GM19099 (cell line): ENCODE results near the gene BAHCC1.

Experiments
- POLR2A ChIP-seq: IDR thresholded peaks from 3 replicates; pipeline ENCODE4 v1.6.1; 2011; ENCODE audit warnings: low read depth; ENCODE audit not compliant: insufficient read length; ENCODE audit errors: extremely low read depth

BAHCC1 gene

DNA sequence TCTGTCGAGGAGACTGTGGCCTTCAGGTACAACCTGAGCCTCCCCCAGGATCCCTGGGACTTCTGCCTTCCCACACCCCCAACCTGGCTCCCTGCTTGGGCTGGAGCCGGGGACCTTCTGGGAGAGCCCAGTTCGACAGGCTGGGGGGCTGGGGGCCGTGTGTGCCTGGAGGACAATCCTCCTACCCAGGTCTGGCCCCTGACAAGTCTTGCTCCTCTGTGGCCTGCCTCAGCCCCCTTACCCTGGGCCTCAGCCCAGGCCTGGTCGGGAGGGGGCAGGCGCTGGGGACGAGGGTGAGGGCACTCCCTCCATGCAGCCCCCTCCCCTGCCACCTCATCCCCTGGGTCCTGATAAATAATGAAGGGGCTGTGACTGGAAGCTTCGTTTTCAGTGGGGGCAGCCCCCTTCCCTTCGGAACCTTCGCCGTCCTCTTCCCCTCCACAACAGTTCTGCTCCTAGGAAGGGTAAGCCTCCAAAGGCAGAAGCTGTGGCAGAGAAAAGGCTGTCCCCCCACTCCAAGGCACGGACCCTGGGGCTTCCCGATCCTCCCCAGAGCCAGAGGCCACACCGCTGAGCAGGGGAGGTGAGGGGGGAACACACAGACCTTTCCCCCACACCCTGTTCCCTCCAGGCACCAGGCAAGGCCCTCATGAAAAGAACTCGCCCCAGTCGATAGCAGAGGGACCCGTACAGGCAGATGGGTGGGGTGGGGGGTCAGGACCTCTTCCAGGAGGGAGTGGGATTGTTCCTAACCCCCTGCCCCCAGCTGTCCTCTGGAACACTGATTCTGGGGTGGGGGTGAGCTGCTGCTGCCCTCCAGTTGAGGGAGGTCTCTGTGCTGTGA lies 5.0 kb upstream of the BAHCC1 start:
- no peak for TF ChIP-seq POLR2A

DNA sequence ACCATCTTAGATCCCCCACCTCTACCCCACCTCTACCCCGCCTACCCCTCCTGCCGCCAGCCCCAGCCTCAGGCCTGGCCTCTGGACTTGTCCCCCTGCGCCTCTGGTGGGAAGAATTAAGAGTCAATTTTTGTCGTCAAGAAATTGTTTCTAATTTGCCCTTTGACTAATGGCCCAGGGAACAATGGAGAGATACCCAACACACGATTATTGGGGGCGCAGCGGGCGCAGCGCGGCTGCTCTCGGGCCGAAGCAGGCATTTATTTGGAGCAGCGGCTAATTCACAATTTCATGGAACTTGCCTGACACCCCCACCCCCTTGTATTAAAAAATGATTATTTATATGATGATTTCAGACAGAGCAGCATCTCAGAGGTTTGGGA lies 4.4 kb upstream of the BAHCC1 start:
- no peak for TF ChIP-seq POLR2A

DNA sequence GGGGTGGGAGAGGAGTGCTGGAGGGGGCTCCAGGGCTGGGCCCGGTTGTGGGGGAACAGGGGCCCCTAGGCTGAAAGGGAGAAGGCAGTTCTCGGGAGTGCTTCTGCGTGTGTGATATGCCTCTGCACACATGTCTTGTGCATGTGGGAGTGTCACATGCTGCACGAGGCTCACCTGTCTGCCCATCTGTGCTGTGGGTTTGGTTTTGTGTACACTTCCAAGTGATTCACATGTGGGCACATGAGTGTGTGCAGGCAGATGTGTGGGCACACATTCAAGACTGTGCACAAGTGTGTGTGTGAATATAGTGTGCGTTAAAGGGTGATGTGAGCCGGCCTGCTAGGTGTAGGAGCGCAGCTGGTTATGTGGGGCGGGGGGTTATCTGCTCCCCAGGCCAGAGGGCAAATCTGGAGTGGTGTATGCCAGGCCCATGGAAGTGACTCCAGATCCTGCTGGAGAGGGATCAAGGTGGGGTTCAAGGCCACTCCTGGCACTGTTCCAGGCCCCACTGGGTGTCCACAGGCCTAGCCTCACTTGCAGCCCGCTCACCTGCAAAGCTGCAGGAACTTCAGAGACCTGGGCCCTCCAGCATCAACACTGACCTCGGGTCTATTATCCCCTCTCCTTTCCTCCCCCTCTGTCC lies 3.8 kb upstream of the BAHCC1 start:
- TF ChIP-seq POLR2A, result no peak

DNA sequence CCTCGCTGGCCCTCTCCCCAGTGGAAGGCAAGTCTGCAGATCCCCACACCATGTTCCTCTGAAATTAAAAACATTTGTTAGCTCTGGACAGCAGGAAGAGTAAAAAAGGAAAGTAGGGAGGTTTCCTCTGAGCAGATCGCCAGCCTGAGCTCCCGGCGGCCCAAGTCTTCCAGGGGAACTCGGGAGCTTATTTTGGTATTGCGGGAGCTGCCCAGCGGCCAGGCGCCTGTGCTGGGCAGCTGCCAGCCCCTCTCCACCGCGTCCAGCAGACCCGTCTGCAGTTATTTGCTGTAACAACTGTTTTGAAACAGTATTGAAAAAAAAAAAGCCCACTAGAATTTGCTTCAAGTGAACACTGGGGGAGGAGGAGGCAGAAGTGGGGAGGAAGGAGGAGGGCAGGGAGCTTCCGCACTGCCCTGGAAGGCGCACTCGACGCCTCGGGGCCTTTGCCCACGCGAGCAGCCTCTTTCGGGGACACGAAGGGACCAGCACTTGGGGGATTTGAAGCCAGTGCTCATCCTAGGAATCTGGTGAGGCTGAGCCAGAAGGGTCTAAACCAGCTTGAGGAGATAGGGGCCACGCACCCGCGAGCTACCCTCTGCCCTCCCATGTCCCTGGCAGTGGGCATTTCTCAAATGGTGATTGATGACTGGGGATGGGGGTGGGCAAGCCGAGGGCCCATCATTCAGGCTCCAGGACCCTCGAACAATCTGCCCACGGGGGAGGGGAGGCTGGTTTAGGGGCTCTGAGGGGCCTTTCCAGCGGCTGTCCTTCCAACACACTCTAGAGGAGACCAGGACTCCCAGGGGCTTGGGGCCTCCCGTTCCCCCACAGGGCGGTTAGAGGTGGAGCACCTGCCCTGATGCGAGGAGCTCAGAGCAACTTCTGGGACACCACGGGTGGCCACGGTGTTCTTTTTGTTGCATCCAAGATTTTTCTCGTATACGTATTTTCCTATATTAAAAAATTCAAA lies 3.0 kb upstream of the BAHCC1 start:
- no peak for TF ChIP-seq POLR2A

DNA sequence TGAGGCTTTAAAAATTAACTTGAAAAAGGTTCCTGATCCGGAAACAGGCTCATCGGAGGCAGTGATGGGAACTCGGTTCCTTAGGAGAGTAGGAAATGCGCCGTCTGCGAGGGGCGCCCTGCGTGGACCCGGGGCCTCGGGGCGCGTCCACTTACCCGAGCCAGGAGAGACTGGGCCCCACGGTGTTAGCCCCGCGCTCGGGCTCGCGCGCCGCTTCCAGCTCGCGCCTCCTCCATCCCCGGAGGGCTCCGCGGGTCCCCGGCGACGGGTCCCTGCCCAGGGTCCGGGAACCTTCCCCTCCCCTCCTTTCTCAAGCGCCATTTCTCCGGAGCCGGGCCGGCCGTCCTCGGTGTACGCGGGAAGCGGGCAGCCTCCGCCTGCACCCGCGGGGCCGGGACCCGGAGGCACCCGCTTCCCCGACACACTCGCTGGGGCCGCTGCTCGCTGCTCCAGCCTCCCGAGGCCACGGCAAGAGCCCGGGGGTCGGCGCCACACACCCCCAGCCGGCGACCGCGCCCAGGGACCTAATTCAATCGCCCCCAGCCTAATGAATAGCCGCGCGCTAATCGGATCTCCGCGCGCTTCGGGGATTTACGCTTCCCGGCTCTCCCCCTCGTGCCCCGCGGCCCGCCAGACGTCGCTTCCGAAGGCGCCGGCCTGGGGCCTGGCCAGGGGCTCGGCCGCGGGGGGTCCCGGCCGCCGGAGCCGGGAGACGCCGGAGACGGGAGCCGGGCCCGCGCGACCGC lies 2.2 kb upstream of the BAHCC1 start:
- no peak for TF ChIP-seq POLR2A

DNA sequence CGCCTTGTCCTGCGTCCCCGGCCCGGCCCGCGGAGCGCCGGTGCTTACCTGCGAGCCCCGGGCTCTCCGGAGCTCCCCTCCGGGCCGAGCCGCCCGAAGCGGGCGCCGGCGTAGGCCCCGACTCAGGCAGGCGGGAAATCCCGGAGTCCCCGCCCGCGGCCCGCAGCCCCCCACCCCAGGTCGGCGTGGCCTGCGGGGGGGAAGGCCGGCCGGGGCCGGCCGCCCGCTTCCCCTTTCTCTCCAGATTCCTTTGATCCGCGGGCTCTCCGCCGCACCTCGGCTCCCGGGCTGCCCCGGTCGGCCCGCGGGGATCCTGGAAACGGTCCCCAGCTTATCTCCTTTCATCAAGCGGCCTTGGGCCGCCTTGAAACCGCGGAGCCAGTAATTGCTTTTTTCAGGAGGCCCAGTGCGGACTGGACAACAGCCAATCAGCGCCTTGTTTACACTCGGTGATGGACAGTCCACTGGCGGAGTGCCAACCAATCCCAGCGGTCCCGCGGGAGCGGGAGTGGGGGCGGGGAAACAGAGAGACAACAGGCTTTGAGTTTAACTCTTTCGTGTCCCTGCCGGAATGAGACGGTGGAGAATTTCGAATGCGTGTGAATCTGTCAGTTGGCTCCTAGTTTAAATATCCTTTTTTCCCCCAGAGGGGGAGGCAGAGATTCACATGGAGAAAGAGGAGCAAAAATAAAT lies 1.4 kb upstream of the BAHCC1 start:
- TF ChIP-seq POLR2A, result no peak

DNA sequence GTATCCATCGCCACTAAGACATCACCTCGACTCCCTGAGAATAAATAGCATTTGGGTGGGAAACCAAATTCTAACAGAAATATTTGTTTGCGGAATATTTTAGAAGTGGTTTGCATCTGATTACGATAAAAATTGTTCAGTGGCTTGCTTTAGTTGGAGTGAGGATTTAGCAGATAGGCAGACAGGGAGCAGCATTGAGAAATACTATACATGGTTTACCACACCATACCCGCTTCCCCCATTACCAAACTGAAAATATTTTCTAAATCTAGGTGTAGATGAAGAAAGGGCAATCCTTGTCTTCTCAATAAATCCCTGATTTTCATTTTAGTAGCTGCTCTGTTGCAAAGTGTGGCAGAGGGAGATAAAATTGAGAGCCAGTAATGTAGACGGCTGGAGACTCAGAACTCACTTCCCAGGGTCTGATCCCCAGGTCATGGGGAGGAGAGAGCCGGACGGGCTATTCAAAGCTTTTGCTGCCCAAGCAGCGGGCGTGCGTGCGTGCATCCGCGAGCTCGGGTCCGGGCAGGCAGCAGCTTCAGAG lies 808 bp upstream of the BAHCC1 start:
- TF ChIP-seq POLR2A, result no peak

DNA sequence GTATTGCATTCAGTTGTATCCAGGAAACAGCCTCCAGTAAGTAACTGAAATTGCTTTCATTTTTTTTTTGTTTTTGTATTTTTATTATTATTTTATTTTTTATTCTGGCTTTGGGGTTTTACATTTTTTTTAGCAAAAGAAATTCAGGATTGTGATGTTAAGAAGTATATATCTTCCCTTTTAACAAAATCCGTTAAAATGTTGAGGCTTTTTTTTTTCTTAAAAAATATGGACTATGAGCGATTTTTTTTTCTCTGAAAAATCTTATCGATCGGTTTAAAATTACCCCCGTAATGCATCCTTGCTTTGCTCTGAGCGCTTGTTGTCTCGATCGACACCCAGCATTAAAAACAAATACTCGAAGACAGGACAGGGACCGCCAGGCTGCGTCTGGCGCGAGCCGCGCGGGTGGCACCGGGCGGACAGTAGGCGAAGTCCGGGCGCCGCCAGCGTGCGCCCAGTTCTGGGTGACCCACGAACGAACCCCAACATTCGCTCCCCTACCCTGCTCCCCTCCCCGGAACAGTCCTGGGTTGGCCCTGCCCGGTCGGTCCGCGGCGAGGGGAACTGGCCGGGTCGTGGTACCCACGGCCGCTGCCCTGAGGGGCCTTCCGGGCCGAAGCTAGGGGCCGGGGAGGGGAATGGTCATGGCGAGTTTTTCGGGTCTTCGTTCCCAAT lies 482 bp downstream of the BAHCC1 start:
- TF ChIP-seq POLR2A, result no peak

DNA sequence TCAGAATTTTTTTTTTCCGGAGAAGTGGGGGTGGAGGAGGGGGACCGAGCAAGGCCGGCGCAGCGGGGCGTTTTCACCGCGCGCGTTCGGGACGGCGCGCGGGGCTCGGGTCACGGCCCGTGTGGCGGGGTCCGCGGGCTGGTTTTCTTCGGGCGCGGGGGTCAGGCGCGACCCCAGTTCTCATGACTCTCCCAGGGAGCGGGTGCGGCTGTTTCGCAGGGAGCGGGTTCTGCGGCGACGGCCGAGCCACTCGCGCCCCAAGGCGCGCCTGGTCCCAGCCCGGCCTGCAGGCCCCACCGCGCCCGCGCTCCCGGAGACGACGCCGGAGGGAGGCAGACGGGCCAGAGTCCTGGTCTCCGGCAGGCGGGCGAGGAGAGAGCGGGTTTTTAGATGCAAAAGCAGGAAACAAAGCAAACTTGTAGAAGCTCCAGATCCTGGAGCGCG lies 1.0 kb downstream of the BAHCC1 start:
- TF ChIP-seq POLR2A, result no peak

DNA sequence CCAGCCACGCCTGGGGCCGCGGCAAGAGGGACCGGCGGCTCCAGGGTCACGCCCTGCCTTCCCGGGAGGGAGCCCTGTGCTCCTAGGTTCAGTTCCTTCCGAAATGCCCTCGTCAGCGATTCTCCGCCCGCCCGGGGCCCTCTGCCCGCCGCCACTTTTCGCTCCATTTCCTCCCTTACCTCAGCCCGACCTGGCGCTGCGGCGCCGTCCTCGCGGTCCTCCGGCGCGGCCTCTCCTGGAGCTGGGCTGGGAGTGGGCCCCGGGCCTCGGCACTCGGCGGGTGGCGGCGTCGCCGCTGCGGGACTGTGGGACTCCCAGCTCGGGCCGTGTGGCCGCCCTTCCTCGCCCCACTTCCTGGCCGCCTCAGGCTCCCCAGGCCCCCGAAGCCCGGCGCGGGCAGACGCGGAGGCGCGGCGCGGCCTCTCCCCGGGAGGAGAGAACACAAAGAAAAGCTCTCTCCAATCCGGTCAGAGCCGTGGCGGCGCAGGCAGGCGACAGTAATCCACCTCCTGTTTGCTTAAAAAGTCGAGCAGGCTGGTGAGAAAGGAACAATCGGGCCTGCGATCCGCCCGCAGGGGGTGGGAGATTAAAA lies 1.6 kb downstream of the BAHCC1 start:
- no peak for TF ChIP-seq POLR2A

DNA sequence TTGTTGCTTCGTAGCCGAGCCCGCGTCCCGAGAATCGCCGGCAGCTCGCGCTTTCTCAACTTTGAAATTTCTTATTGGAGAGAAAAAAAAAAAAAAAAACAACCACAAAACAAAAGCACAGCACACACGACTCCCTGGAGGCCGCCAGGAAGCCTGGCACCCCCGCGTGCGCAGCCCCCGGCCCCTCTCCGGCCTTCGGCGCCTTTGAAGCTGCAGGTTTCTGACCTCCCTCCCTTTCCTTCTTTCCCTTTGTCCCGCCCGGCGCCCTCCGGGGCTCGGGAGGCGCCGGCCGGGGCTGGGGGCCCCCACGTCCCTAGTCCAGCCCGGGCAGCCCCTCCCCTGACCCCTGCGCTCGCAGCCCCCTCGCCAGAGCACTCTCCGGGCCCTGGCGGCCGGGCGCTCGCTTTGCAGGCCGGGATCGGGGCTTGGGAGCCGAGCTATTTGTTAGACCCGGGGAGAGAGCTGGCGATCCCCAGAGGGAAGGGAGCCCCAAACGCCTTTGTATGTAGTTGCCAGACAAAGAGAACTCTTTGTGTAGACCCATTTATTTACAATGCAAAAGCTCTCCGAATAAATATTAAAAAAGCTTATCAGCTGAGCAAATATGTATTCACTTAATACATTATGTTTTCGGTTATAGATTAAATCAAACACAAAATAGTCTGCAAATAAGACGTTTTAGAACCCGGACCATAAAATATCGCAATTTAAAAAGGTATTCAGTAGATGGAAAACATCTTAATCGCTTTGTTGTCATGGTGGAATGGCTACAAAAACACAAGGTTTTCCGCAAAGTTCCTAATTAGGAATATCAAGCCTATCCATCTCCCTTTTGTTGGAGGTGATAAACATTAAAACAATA lies 2.3 kb downstream of the BAHCC1 start:
- TF ChIP-seq POLR2A, result no peak

DNA sequence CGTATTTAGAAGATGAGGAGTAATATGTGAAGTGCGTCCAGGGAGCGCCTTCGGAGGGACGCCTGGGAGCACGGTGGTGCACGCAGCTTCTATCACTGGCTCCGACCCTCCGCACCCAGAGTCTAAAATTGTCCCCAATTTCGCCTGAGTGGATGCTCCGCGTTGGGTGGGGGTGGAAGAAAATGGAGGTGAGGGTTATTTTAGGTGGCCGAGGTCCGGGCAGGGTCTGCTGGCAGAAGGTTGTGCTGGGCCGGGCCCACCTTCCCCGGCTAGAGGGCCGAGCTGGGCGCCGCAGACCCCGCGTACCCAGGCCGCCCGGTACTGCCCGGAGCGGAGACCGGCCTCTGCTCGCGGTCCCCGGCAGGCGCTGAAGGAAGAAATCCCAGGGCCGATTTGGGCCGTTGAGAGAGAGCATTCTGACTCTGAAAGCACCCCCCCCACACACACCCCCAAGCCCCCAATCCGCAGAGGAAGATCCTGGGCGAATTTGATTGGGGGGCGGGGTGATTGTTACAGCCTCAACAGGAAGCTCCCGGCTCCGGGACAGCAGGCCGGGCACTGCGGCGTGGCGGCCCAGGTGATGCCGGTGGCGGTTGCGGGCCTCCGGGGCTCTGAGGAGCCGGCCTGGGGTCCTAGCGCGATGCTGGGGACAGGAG lies 3.0 kb downstream of the BAHCC1 start:
- no peak for TF ChIP-seq POLR2A
